H1 (cell line): ENCODE data around the gene HMCES. TPM values are rescaled to one million over a fixed set of nuclear protein-coding genes. Genes with fewer than 3 reads are reported as not detected.

ENCODE experiments used
- FOSL1 ChIP-seq: IDR thresholded peaks from 2 replicates; pipeline ENCODE4 v1.6.1; 2011; ENCODE audit warnings: mild to moderate bottlenecking, low read depth, low read length, moderate library complexity; ENCODE audit not compliant: insufficient read depth
- MAFK ChIP-seq: IDR thresholded peaks from 2 replicates; pipeline ENCODE4 v1.6.1; 2012; ENCODE audit warnings: low read depth, mild to moderate bottlenecking, improper control_type of control experiment, low read length
- POLR2AphosphoS5 ChIP-seq: IDR thresholded peaks from 2 replicates; pipeline ENCODE4 v1.6.1; 2011; ENCODE audit warnings: low read depth, low read length
- TAF1 ChIP-seq: IDR thresholded peaks from 2 replicates; pipeline ENCODE4 v1.6.1; 2011; ENCODE audit warnings: mild to moderate bottlenecking, low read depth, low read length
- polyA plus RNA-seq, 7 experiments: library from polyadenylated mRNA; depleted of rRNA in 3 of 7; stranded (reverse) in 5 of 7; unstranded in 2 of 7; fragments of >200 nt in 5 of 7; fragments of 200-250 nt in 2 of 7; gene quantifications; 1 replicate in 5 of 7; 2 replicates in 1 of 7; 4 replicates in 1 of 7; pipeline versions ENCODE4 v1.2.1 to v1.2.3, GENCODE V29; 2011 to 2013; ENCODE audit warnings: missing spikeins in 2 of 7, mixed read lengths in 2 of 7
- total RNA-seq: library from RNA; stranded (reverse); fragmentation: NEBNext Ultra II Directional; extraction: Animal tissue kit (Norgen Biotek cat#: 25700); gene quantifications from 2 replicates; pipeline ENCODE4 v1.2.1, GENCODE V29; 2021
- TF ChIP-seq, protein P1 (sequence below): fragments of 300-600 bp; sonication (generic); IDR thresholded peaks from 2 replicates; pipeline ENCODE4 v1.7.1; 2012; ENCODE audit warnings: low read length, moderate library complexity, mild to moderate bottlenecking, inconsistent platforms; ENCODE audit not compliant: insufficient replicate concordance

HMCES gene
- total and polyA plus RNA-seq, 2 of the 8 experiments (the other 6 are each of a cell fraction or from before 2014, with no cell fraction given) = 27.6 to 49.5 TPM

DNA sequence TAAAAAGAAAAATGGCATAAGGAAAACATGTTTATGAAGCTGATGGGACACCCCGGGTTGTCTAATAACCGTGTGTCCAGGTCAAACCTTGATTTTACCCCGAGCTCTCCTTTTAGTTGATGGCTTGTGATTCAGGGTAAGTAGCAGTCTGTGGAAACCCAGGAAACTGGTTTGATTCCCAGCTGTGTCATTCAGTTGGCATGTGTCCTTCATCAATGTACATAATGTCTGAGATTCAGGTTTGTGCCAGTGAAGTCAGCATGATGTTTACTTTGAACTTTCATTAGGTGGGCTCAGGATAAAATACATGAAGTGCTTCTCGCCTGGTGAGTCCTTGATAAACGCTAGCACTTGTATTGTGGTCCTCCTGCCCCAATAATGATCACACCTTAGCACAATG is 33.5 kb upstream of the HMCES start (continued):
- TF ChIP-seq, protein P1, sequence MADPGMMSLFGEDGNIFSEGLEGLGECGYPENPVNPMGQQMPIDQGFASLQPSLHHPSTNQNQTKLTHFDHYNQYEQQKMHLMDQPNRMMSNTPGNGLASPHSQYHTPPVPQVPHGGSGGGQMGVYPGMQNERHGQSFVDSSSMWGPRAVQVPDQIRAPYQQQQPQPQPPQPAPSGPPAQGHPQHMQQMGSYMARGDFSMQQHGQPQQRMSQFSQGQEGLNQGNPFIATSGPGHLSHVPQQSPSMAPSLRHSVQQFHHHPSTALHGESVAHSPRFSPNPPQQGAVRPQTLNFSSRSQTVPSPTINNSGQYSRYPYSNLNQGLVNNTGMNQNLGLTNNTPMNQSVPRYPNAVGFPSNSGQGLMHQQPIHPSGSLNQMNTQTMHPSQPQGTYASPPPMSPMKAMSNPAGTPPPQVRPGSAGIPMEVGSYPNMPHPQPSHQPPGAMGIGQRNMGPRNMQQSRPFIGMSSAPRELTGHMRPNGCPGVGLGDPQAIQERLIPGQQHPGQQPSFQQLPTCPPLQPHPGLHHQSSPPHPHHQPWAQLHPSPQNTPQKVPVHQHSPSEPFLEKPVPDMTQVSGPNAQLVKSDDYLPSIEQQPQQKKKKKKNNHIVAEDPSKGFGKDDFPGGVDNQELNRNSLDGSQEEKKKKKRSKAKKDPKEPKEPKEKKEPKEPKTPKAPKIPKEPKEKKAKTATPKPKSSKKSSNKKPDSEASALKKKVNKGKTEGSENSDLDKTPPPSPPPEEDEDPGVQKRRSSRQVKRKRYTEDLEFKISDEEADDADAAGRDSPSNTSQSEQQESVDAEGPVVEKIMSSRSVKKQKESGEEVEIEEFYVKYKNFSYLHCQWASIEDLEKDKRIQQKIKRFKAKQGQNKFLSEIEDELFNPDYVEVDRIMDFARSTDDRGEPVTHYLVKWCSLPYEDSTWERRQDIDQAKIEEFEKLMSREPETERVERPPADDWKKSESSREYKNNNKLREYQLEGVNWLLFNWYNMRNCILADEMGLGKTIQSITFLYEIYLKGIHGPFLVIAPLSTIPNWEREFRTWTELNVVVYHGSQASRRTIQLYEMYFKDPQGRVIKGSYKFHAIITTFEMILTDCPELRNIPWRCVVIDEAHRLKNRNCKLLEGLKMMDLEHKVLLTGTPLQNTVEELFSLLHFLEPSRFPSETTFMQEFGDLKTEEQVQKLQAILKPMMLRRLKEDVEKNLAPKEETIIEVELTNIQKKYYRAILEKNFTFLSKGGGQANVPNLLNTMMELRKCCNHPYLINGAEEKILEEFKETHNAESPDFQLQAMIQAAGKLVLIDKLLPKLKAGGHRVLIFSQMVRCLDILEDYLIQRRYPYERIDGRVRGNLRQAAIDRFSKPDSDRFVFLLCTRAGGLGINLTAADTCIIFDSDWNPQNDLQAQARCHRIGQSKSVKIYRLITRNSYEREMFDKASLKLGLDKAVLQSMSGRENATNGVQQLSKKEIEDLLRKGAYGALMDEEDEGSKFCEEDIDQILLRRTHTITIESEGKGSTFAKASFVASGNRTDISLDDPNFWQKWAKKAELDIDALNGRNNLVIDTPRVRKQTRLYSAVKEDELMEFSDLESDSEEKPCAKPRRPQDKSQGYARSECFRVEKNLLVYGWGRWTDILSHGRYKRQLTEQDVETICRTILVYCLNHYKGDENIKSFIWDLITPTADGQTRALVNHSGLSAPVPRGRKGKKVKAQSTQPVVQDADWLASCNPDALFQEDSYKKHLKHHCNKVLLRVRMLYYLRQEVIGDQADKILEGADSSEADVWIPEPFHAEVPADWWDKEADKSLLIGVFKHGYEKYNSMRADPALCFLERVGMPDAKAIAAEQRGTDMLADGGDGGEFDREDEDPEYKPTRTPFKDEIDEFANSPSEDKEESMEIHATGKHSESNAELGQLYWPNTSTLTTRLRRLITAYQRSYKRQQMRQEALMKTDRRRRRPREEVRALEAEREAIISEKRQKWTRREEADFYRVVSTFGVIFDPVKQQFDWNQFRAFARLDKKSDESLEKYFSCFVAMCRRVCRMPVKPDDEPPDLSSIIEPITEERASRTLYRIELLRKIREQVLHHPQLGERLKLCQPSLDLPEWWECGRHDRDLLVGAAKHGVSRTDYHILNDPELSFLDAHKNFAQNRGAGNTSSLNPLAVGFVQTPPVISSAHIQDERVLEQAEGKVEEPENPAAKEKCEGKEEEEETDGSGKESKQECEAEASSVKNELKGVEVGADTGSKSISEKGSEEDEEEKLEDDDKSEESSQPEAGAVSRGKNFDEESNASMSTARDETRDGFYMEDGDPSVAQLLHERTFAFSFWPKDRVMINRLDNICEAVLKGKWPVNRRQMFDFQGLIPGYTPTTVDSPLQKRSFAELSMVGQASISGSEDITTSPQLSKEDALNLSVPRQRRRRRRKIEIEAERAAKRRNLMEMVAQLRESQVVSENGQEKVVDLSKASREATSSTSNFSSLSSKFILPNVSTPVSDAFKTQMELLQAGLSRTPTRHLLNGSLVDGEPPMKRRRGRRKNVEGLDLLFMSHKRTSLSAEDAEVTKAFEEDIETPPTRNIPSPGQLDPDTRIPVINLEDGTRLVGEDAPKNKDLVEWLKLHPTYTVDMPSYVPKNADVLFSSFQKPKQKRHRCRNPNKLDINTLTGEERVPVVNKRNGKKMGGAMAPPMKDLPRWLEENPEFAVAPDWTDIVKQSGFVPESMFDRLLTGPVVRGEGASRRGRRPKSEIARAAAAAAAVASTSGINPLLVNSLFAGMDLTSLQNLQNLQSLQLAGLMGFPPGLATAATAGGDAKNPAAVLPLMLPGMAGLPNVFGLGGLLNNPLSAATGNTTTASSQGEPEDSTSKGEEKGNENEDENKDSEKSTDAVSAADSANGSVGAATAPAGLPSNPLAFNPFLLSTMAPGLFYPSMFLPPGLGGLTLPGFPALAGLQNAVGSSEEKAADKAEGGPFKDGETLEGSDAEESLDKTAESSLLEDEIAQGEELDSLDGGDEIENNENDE = no peak
- TF ChIP-seq FOSL1 = no peak
- no peak for TF ChIP-seq TAF1
- no peak for TF ChIP-seq POLR2AphosphoS5
- no peak for TF ChIP-seq MAFK
- TF ChIP-seq, all 59 proteins: peak for 0
